AG04449 (cell line): Measurements from ENCODE around the gene PTGDS.

Source experiments
- CTCF ChIA-PET: fragments of 350-600 bp; formaldehyde crosslinking; extraction: SDS; loops from one replicate; lab custom pipeline; 2021; ENCODE audit warnings: antibody characterized with exemption; lab: Yijun Ruan, JAX
- POLR2A ChIA-PET: fragments of 400-600, 350-600 bp; formaldehyde crosslinking; extraction: SDS; loops from one replicate; lab custom pipeline; 2020; ENCODE audit warnings: antibody characterized with exemption, inconsistent platforms; lab: Yijun Ruan, JAX
- DNase-seq: peaks from one replicate; pipeline ENCODE4 v3.0.0-alpha.2; 2010; ENCODE audit warnings: low read depth, low spot score
- H3K4me3 ChIP-seq: 2 replicates; pipeline ENCODE4 v1.5.1; 2011; ENCODE audit warnings: low read depth, mild to moderate bottlenecking, control low read depth, low read length
- TF ChIP-seq, protein P1 (sequence below): IDR thresholded peaks from one replicate; pipeline ENCODE4 v1.5.1; 2011; ENCODE audit warnings: mild to moderate bottlenecking, moderate library complexity, low read length, control low read depth, inconsistent platforms; ENCODE audit not compliant: insufficient read depth; ENCODE audit errors: missing control alignments

Gene PTGDS

DNA sequence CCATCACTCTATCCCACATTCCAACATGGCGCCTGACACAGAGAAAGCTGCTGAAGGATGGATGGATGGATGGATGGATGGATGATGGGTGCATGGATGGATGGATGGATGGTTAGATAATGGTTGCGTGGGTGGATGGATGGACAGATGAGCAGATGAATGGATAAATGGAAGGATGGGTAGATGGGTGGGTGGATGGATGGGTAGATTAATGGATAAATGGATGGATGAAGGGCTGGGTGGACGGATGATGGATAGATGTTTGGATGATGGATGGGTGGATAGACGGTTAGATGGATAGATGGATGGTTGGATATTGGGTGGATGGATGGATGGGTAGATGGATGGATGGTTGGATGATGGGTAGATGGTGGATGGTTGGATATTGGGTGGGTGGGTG, 20.7 kb upstream of the PTGDS start:
- no peak for DNase-seq
- CTCF ChIA-PET: interaction anchor here (1.6 kb wide), 1 partner anchor 10 kb away, joined by 3 read pairs; no protein-coding TSS in a partner anchor
- POLR2A ChIA-PET: no interaction called here
- no peak overlapping the region for H3K4me3 ChIP-seq
- TF ChIP-seq, protein P1, sequence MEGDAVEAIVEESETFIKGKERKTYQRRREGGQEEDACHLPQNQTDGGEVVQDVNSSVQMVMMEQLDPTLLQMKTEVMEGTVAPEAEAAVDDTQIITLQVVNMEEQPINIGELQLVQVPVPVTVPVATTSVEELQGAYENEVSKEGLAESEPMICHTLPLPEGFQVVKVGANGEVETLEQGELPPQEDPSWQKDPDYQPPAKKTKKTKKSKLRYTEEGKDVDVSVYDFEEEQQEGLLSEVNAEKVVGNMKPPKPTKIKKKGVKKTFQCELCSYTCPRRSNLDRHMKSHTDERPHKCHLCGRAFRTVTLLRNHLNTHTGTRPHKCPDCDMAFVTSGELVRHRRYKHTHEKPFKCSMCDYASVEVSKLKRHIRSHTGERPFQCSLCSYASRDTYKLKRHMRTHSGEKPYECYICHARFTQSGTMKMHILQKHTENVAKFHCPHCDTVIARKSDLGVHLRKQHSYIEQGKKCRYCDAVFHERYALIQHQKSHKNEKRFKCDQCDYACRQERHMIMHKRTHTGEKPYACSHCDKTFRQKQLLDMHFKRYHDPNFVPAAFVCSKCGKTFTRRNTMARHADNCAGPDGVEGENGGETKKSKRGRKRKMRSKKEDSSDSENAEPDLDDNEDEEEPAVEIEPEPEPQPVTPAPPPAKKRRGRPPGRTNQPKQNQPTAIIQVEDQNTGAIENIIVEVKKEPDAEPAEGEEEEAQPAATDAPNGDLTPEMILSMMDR: no peak

DNA sequence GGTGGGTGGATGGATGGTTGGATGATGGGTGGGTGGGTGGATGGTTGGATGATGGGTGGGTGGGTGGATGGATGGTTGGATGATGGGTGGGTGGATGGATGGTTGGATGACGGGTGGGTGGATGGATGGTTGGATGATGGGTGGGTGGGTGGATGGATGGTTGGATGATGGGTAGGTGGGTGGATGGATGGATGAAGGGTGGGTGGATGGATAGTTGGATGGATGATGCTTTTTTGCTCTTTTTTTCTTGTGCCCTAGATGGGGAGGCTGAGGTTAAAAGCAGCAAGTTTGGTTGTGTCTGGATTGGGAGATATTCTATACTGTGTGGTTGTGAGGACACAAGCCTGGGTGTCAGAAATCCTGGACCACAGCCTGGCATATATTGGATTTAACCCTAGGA, 19.8 kb upstream of the PTGDS start:
- H3K4me3 ChIP-seq: no peak overlapping the region
- TF ChIP-seq, protein P1: no peak
- ChIA-PET POLR2A (no interaction called here), CTCF (no interaction called here)
- no peak for DNase-seq

DNA sequence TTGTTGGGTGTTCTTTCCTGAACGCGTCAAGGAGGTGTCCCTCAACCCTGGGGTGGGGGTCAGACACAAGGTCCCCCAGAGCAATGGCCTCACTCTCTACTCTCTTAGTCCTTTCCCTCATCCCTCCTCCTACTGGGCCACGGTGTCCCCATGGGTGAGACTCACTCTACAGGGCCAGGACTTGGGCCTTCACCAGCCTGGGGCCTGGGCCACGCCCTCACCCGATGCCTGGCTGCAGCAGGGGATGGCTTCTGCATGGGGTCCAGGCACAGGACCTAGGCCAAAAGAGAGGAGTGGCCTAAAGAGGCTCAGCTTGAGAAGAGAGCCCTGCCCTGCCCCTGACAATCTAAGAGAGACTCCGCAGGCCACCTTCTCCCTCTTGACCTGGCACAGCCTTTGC, 19.4 kb upstream of the PTGDS start:
- TF ChIP-seq, protein P1: no peak
- CTCF ChIA-PET: interaction anchor here (0.7 to 2.8 kb wide), 3 partner anchors 10 to 77 kb away, joined by 5 to 16 read pairs (median 5); no protein-coding TSS in a partner anchor
- H3K4me3 ChIP-seq: no peak overlapping the region
- DNase-seq: no peak
- POLR2A ChIA-PET: no interaction called here

DNA sequence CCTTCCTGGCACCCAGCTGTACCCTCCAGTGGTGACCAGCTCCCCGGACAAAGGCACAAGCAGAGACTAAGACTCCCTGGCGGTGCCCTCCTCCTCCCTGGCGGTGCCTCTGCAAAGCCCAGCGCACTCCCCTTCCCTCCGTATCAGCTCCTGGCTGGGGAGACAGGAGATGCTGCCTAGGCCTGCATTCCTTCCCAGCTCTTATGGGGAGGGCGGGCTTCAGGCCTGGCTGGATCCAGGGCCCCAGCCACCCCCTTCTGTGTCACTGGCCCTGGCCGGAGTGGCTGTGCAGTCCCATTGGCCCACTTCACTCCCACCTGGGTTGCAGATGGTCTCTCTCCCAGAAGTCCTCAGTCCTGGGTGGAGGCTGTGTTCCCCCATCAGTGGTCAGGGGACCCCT, 18.8 kb upstream of the PTGDS start:
- POLR2A ChIA-PET: no interaction called here
- no peak for DNase-seq
- TF ChIP-seq, protein P1: no peak
- H3K4me3 ChIP-seq: no peak overlapping the region
- CTCF ChIA-PET: interaction anchor here (0.7 to 2.8 kb wide), 3 partner anchors 10 to 77 kb away, joined by 5 to 16 read pairs (median 5); no protein-coding TSS in a partner anchor

DNA sequence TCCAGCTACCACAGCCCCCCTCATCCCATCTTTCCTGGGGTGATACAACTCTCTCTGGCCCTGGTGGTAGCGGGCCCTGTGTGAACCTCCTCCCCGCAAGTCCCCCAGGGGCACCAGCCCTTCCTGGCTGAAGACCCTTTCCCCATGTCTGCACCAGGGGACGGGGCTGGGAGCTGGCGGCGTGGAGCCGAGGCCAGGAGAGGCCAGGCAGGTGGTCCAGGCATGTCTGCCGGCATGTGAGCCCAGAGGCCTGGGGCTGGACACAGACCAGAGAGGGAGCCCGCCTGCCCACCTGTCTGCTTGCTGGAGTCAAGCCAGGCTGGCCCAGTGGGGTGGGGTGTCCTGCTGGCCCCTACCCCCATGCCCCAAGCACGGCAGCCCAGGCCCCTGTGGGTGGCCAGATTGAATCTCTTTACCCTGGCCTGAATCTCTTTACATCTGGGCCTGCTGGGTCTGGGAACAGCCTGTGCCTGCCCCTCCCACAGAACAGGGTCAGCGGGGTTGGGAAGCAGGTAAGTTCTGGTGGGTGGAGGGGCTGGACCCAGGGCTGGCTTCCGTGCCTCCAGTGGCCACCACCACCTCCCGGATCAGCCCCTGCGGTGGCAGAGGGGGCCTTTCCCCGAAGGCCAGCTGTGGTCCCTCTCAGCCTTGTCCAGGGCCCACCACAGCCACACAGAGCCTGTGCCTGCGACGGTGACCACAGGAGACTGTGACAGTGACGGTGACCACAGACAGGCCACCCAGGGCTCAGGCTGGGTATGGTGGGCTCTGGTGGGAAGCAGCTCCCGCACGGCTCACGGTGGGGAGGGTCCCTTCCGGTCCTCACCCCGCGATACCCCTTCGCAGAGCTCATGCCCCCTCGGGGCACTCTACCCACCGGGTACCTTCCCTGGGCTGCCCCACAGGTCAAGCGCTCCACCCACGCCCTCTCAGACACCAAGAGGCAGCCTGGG, 18.1 kb upstream of the PTGDS start:
- ChIA-PET POLR2A (no interaction called here), CTCF (interaction anchor here (1.0 to 2.8 kb wide), 5 partner anchors 11 to 88 kb away, joined by 3 to 16 read pairs (median 4); no protein-coding TSS in a partner anchor)
- no peak overlapping the region for H3K4me3 ChIP-seq
- TF ChIP-seq, protein P1: no peak
- no peak for DNase-seq
